Liver (tissue), 9 donors: ENCODE measurements around the gene TNFRSF25. TPM values are rescaled to one million over a fixed set of nuclear protein-coding genes. Genes with fewer than 3 reads are reported as not detected.

Source experiments
- DNase-seq: peaks from one replicate; pipeline ENCODE4 v3.0.0-alpha.2; 2017; ENCODE audit warnings: low spot score
- H3K27ac ChIP-seq, 2 donors: one replicate each; pipeline ENCODE4 v1.7.0; 2013; ENCODE audit warnings: inconsistent platforms in 2 of 2, low read length in 2 of 2, control low read depth in 1 of 2, low read depth in 1 of 2, mild to moderate bottlenecking in 1 of 2
- H3K27me3 ChIP-seq, 4 donors: one replicate each; pipeline versions ENCODE4 v1.6.1 to v1.7.0; 2013; ENCODE audit warnings: low read length in 3 of 4, inconsistent platforms in 1 of 4, mild to moderate bottlenecking in 1 of 4, moderate library complexity in 1 of 4; ENCODE audit not compliant: control insufficient read depth in 4 of 4, insufficient read depth in 4 of 4
- H3K36me3 ChIP-seq, 4 donors: one replicate each; pipeline versions ENCODE4 v1.6.1 to v1.7.0; 2013; ENCODE audit warnings: low read length in 3 of 4, mild to moderate bottlenecking in 3 of 4, low read depth in 1 of 4, moderate library complexity in 1 of 4; ENCODE audit not compliant: control insufficient read depth in 4 of 4, insufficient read depth in 3 of 4
- H3K4me1 ChIP-seq, 4 donors: one replicate each; pipeline versions ENCODE4 v1.6.1 to v1.7.0; 2013; ENCODE audit warnings: low read length in 3 of 4, mild to moderate bottlenecking in 3 of 4, moderate library complexity in 1 of 4; ENCODE audit not compliant: control insufficient read depth in 4 of 4, insufficient read depth in 4 of 4
- H3K4me3 ChIP-seq, 3 donors: one replicate each; pipeline versions ENCODE4 v1.6.1 to v1.7.0; 2013; ENCODE audit warnings: low read length in 3 of 3, control low read depth in 1 of 3, low read depth in 1 of 3, mild to moderate bottlenecking in 1 of 3
- H3K9ac ChIP-seq, 2 donors: one replicate each; pipeline ENCODE4 v1.7.0; 2013; ENCODE audit warnings: low read length in 2 of 2, mild to moderate bottlenecking in 2 of 2, moderate library complexity in 2 of 2, control low read depth in 1 of 2, low read depth in 1 of 2
- H3K9me3 ChIP-seq, 4 donors: one replicate each; pipeline versions ENCODE4 v1.6.1 to v1.7.0; 2013; ENCODE audit warnings: low read length in 3 of 4; ENCODE audit not compliant: control insufficient read depth in 4 of 4
- EGR1 ChIP-seq, 2 donors: IDR thresholded peaks; 2 replicates each; pipeline ENCODE4 v1.6.1; 2016 to 2018; ENCODE audit warnings: antibody characterized with exemption in 2 of 2, low read depth in 2 of 2
- FOXA1 ChIP-seq: IDR thresholded peaks from 2 replicates; pipeline ENCODE4 v1.6.1; 2016; ENCODE audit warnings: antibody characterized with exemption
- FOXA2 ChIP-seq: IDR thresholded peaks from 2 replicates; pipeline ENCODE4 v1.6.1; 2016; ENCODE audit warnings: antibody characterized with exemption
- GABPA ChIP-seq, 2 donors: IDR thresholded peaks in 1 of 2; conservative IDR thresholded peaks in 1 of 2; 2 replicates each; pipeline ENCODE4 v1.6.1; 2016; ENCODE audit warnings: antibody characterized with exemption in 2 of 2, mild to moderate bottlenecking in 1 of 2, moderate library complexity in 1 of 2
- HNF4G ChIP-seq: IDR thresholded peaks from 2 replicates; pipeline ENCODE4 v1.6.1; 2016; ENCODE audit warnings: antibody characterized with exemption
- JUND ChIP-seq, 2 donors: IDR thresholded peaks; 2 replicates each; pipeline ENCODE4 v1.6.1; 2016; ENCODE audit warnings: antibody characterized with exemption in 2 of 2
- NR2F2 ChIP-seq: IDR thresholded peaks from 2 replicates; pipeline ENCODE4 v1.6.1; 2016; ENCODE audit warnings: antibody characterized with exemption
- RAD21 ChIP-seq, 2 donors: IDR thresholded peaks; 2 replicates each; pipeline ENCODE4 v1.6.1; 2016; ENCODE audit warnings: antibody characterized with exemption in 2 of 2, mild to moderate bottlenecking in 2 of 2
- RXRA ChIP-seq, 2 donors: IDR thresholded peaks; 2 replicates each; pipeline ENCODE4 v1.6.1; 2017 to 2018; ENCODE audit warnings: antibody characterized with exemption in 2 of 2, mild to moderate bottlenecking in 1 of 2
- SP1 ChIP-seq: IDR thresholded peaks from 2 replicates; pipeline ENCODE4 v1.6.1; 2018; ENCODE audit warnings: antibody characterized with exemption, mild to moderate bottlenecking
- TAF1 ChIP-seq: conservative IDR thresholded peaks from 2 replicates; pipeline ENCODE4 v1.6.1; 2016; ENCODE audit warnings: antibody characterized with exemption, mild to moderate bottlenecking
- YY1 ChIP-seq: IDR thresholded peaks from 2 replicates; pipeline ENCODE4 v1.6.1; 2016; ENCODE audit warnings: antibody characterized with exemption, mild to moderate bottlenecking
- WGBS: extraction: QIAGEN DNeasy Blood & Tissue Kit; methylation state at CpG from one replicate; pipeline ENCODE4 v1.1.7; 2013; 5-methylcytosine and 5-hydroxymethylcytosine counted together
- polyA plus RNA-seq, 2 donors: library from polyadenylated mRNA; stranded (reverse) in 1 of 2; unstranded in 1 of 2; fragments of 200-250 nt in 1 of 2; fragments of >200 nt in 1 of 2; fragmentation: Nextera tagmentation in 1 of 2; extraction: Ambion mirVana in 1 of 2; gene quantifications; one replicate each; pipeline versions ENCODE4 v1.2.1 to v1.2.3, GENCODE V29; 2013 to 2015
- total RNA-seq, 2 donors: library from RNA; depleted of rRNA; stranded (reverse); fragments of >200 nt; gene quantifications; one replicate each; pipeline ENCODE4 v1.2.3, GENCODE V29; 2014
- TF ChIP-seq, protein P1 (sequence below): IDR thresholded peaks from 2 replicates; pipeline ENCODE4 v1.6.1; 2016; ENCODE audit warnings: antibody characterized with exemption
- TF ChIP-seq, protein P2 (sequence below): IDR thresholded peaks from 2 replicates; pipeline ENCODE4 v1.6.1; 2016; ENCODE audit warnings: antibody characterized with exemption
- TF ChIP-seq, protein P3 (sequence below): IDR thresholded peaks from 2 replicates; pipeline ENCODE4 v1.6.1; 2016; ENCODE audit warnings: antibody characterized with exemption
- TF ChIP-seq, protein P4 (sequence below): fragments of 150-350 bp; IDR thresholded peaks from 2 replicates; pipeline ENCODE4 v1.5.1; 2017; ENCODE audit warnings: improper control_type of control experiment, low read depth, low read length; ENCODE audit not compliant: missing input control
- TF ChIP-seq, protein P5 (sequence below): IDR thresholded peaks from 2 replicates; pipeline ENCODE4 v1.6.1; 2016; ENCODE audit warnings: antibody characterized with exemption, mild to moderate bottlenecking
- donor health status: healthy.
- donor health status: healthy.
- donor health status: healthy.
- donor health status: healthy.
- donor health status: healthy.

TNFRSF25 gene
- total and polyA plus RNA-seq, 4 donors = 0.78 to 2.6 (median 2.0) TPM

DNA sequence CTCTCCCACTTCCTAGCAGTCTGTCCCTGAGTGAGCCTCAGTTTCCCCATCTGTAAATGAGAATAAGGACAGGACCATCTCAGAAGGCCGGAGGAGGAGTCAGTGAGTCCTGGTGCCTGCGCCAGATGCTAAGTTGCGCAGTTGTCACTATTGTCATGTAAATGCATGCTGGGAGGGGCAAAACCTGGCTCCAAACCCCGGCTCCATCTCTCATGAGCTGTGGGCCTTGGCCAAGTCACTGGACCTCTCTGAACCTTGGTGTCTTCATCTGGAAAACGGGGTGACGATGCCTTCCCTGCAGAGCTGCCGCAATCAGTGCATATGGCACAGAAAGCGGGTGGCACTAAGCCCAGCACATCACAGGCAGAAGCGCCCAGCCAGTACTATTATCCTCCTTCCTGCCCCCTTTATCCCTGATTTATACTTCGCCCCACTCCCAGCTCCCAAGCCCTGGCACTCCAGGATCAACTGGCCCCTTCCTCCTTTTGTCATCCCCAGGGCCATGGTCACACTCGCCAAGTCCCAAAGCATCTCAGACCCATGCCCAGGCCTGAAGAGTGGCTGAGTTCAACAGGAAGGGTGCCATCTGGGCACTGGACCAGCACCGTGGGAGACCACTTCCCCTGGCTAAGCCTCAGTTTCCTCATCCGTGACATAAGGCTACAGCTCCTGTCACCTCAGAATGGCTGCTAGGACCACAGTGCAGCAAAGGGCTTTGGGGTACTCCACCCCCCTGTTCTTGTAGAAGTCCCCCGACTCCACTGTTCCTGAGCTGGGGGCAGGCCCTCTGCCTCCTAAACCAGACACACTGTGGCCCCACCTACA, 29.8 kb upstream of the TNFRSF25 start:
- Histone ChIP-seq H3K36me3 (no peaks in the 10 kb centered on the region), H3K27ac (no peak overlapping the region), H3K9ac (no peak overlapping the region), H3K4me3 (no peak overlapping the region), H3K27me3 (no peaks in the 10 kb centered on the region), H3K9me3 (no peaks in the 10 kb centered on the region), H3K4me1 (peaks cover 5 to 18% (median 13%) of the 10 kb centered on the region in 4 donors)
- no peak for DNase-seq
- TF ChIP-seq RXRA (IDR thresholded peaks at IDR 0.05) (no peak), YY1 (no peak), FOXA2 (no peak), FOXA1 (no peak), EGR1 (IDR thresholded peaks at IDR 0.05; ENCODE audit: low read depth in 2 of 2) (no peak), HNF4G (no peak), GABPA (IDR thresholded peaks at IDR 0.05 in 1 of 2, conservative IDR thresholded peaks at IDR 0.05 in 1 of 2) (no peak)
- TF ChIP-seq, protein P1, sequence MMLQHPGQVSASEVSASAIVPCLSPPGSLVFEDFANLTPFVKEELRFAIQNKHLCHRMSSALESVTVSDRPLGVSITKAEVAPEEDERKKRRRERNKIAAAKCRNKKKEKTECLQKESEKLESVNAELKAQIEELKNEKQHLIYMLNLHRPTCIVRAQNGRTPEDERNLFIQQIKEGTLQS = no peak
- WGBS = 81% methylated on average over 14 of the region's 14 CpGs

DNA sequence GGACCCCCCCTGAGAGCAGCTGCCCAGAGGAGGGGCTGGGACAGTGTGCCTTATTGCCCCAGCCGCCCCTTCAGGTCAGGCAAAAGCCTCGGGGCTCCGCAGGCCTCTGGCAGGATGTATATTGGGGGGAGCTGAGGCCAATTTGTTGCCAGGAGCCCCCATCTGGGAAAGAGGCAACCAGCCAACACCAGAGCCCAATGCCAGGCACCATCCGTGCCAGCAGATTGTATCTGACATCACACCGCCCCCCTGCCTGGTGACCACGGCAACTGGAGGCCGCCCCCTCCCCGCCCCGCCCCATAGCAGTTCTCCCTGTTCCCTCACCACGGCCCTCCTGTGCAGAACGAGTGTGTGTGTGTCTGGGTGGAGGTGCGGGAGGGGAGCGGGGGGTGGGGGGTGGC, 29.1 kb upstream of the TNFRSF25 start:
- peaks cover 5 to 22% (median 16%) of the 10 kb centered on the region in 4 donors for H3K4me1 ChIP-seq
- H3K9me3 ChIP-seq = no peaks in the 10 kb centered on the region
- H3K27ac ChIP-seq = no peak overlapping the region
- no peak overlapping the region for H3K9ac ChIP-seq
- no peak overlapping the region for H3K4me3 ChIP-seq
- no peak for DNase-seq
- H3K36me3 ChIP-seq = no peaks in the 10 kb centered on the region
- TF ChIP-seq JUND (IDR thresholded peaks at IDR 0.05) (no peak), TAF1 (no peak), FOXA1 (no peak), GABPA (IDR thresholded peaks at IDR 0.05 in 1 of 2, conservative IDR thresholded peaks at IDR 0.05 in 1 of 2) (no peak), RXRA (IDR thresholded peaks at IDR 0.05) (no peak), HNF4G (no peak), EGR1 (IDR thresholded peaks at IDR 0.05; ENCODE audit: low read depth in 2 of 2) (no peak), FOXA2 (no peak), NR2F2 (no peak), RAD21 (IDR thresholded peaks at IDR 0.05) (no peak), YY1 (no peak), SP1 (no peak)
- TF ChIP-seq, protein P2, sequence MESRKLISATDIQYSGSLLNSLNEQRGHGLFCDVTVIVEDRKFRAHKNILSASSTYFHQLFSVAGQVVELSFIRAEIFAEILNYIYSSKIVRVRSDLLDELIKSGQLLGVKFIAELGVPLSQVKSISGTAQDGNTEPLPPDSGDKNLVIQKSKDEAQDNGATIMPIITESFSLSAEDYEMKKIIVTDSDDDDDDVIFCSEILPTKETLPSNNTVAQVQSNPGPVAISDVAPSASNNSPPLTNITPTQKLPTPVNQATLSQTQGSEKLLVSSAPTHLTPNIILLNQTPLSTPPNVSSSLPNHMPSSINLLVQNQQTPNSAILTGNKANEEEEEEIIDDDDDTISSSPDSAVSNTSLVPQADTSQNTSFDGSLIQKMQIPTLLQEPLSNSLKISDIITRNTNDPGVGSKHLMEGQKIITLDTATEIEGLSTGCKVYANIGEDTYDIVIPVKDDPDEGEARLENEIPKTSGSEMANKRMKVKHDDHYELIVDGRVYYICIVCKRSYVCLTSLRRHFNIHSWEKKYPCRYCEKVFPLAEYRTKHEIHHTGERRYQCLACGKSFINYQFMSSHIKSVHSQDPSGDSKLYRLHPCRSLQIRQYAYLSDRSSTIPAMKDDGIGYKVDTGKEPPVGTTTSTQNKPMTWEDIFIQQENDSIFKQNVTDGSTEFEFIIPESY = no peak
- TF ChIP-seq, protein P3, sequence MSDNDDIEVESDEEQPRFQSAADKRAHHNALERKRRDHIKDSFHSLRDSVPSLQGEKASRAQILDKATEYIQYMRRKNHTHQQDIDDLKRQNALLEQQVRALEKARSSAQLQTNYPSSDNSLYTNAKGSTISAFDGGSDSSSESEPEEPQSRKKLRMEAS = no peak
- TF ChIP-seq, protein P4, sequence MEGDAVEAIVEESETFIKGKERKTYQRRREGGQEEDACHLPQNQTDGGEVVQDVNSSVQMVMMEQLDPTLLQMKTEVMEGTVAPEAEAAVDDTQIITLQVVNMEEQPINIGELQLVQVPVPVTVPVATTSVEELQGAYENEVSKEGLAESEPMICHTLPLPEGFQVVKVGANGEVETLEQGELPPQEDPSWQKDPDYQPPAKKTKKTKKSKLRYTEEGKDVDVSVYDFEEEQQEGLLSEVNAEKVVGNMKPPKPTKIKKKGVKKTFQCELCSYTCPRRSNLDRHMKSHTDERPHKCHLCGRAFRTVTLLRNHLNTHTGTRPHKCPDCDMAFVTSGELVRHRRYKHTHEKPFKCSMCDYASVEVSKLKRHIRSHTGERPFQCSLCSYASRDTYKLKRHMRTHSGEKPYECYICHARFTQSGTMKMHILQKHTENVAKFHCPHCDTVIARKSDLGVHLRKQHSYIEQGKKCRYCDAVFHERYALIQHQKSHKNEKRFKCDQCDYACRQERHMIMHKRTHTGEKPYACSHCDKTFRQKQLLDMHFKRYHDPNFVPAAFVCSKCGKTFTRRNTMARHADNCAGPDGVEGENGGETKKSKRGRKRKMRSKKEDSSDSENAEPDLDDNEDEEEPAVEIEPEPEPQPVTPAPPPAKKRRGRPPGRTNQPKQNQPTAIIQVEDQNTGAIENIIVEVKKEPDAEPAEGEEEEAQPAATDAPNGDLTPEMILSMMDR = no peak
- TF ChIP-seq, protein P1 = no peak
- TF ChIP-seq, protein P5, sequence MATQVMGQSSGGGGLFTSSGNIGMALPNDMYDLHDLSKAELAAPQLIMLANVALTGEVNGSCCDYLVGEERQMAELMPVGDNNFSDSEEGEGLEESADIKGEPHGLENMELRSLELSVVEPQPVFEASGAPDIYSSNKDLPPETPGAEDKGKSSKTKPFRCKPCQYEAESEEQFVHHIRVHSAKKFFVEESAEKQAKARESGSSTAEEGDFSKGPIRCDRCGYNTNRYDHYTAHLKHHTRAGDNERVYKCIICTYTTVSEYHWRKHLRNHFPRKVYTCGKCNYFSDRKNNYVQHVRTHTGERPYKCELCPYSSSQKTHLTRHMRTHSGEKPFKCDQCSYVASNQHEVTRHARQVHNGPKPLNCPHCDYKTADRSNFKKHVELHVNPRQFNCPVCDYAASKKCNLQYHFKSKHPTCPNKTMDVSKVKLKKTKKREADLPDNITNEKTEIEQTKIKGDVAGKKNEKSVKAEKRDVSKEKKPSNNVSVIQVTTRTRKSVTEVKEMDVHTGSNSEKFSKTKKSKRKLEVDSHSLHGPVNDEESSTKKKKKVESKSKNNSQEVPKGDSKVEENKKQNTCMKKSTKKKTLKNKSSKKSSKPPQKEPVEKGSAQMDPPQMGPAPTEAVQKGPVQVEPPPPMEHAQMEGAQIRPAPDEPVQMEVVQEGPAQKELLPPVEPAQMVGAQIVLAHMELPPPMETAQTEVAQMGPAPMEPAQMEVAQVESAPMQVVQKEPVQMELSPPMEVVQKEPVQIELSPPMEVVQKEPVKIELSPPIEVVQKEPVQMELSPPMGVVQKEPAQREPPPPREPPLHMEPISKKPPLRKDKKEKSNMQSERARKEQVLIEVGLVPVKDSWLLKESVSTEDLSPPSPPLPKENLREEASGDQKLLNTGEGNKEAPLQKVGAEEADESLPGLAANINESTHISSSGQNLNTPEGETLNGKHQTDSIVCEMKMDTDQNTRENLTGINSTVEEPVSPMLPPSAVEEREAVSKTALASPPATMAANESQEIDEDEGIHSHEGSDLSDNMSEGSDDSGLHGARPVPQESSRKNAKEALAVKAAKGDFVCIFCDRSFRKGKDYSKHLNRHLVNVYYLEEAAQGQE = no peak
- 61% methylated on average over 13 of the region's 13 CpGs for WGBS
- H3K27me3 ChIP-seq = no peaks in the 10 kb centered on the region
